Suprapubic skin (tissue), 4 donors: ENCODE data around the gene HLF. TPM values are rescaled to one million over a fixed set of nuclear protein-coding genes. Genes with fewer than 3 reads are reported as not detected.

Source experiments
- DNase-seq, 2 donors: peaks; one replicate each; pipeline ENCODE4 v3.0.0-alpha.2; 2019; ENCODE audit warnings: low spot score in 2 of 2
- H3K27ac ChIP-seq: fragments of 200-600 bp; sonication (generic); one replicate; pipeline ENCODE4 v1.5.1; 2019
- H3K27me3 ChIP-seq: fragments of 200-600 bp; sonication (generic); one replicate; pipeline ENCODE4 v1.5.1; 2019
- H3K36me3 ChIP-seq: fragments of 200-600 bp; sonication (generic); one replicate; pipeline ENCODE4 v1.5.1; 2019
- H3K4me1 ChIP-seq: fragments of 200-600 bp; sonication (generic); one replicate; pipeline ENCODE4 v1.5.1; 2019
- H3K4me3 ChIP-seq: fragments of 200-600 bp; sonication (generic); one replicate; pipeline ENCODE4 v1.5.1; 2019; ENCODE audit warnings: mild to moderate bottlenecking
- H3K9me3 ChIP-seq: fragments of 200-600 bp; sonication (generic); one replicate; pipeline ENCODE4 v1.5.1; 2019
- CTCF ChIP-seq, 2 donors: fragments of 200-600 bp in 1 of 2; fragments of 450-650 bp in 1 of 2; sonication (generic) in 1 of 2; IDR thresholded peaks; one replicate each; pipeline ENCODE4 v1.5.1; 2016 to 2019; ENCODE audit warnings: antibody characterized with exemption in 2 of 2, mild to moderate bottlenecking in 1 of 2, moderate library complexity in 1 of 2
- EP300 ChIP-seq: sonication (generic); formaldehyde crosslinking; IDR thresholded peaks from one replicate; pipeline ENCODE4 v1.6.1; 2017; ENCODE audit warnings: antibody characterized with exemption
- POLR2A ChIP-seq, 2 donors: fragments of 450-650 bp; IDR thresholded peaks; one replicate each; pipeline ENCODE4 v1.6.1; 2017; ENCODE audit warnings: antibody characterized with exemption in 2 of 2, mild to moderate bottlenecking in 2 of 2, moderate library complexity in 2 of 2
- POLR2AphosphoS5 ChIP-seq, 3 donors: sonication (generic); formaldehyde crosslinking; IDR thresholded peaks; one replicate each; pipeline ENCODE4 v1.6.1; 2017; ENCODE audit warnings: antibody characterized with exemption in 3 of 3
- WGBS: methylation state at CpG from one replicate; pipeline ENCODE4 v1.1.5; 2018; 5-methylcytosine and 5-hydroxymethylcytosine counted together
- total RNA-seq, 4 donors: library from RNA; depleted of rRNA; stranded (reverse); fragments of >200 nt; gene quantifications; one replicate each; pipeline ENCODE4 v1.1.0, GENCODE V29; 2016

HLF gene
- total RNA-seq, 4 donors from 2014 or later, result 26.2 to 41.8 (median 36.5) TPM

GRCh38 chr17:55259684-55260111 is 5.1 kb upstream of the HLF start:
- WGBS, result 59% methylated on average over 4 of the region's 4 CpGs
- peaks cover 22% of the 10 kb centered on the region for H3K4me1 ChIP-seq
- H3K36me3 ChIP-seq, result no peaks in the 10 kb centered on the region
- no peak for DNase-seq
- H3K27ac ChIP-seq, result peak overlapping the region; percentile 24
- no peak for TF ChIP-seq POLR2A (IDR thresholded peaks at IDR 0.05)
- no peak for TF ChIP-seq EP300
- no peak for TF ChIP-seq POLR2AphosphoS5 (IDR thresholded peaks at IDR 0.05)
- no peak for TF ChIP-seq CTCF (IDR thresholded peaks at IDR 0.05)
- H3K4me3 ChIP-seq, result no peak overlapping the region
- H3K9me3 ChIP-seq, result no peaks in the 10 kb centered on the region
- H3K27me3 ChIP-seq, result no peaks in the 10 kb centered on the region

DNA sequence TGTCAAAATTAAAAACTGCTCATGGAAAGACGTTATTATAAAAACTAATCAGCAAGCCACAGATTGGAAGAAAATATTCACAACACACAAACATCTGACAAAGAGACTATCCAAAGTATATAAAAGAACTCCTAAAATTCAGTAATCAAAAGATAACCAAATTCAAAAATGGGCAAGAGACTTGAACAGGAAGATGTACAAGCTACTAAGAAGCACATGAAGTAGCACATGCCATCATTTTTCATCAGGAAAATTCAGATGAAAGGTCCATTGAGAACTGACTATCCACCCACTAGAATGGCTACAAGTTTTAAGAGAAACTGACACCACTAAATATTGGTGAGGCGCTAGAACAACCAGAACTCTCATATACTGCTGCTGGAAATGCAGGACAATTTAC is 3.4 kb upstream of the HLF start:
- H3K4me3 ChIP-seq, result no peak overlapping the region
- no peaks in the 10 kb centered on the region for H3K9me3 ChIP-seq
- WGBS, result 95% methylated on average over 2 of the region's 2 CpGs
- H3K36me3 ChIP-seq, result no peaks in the 10 kb centered on the region
- no peak overlapping the region for H3K27ac ChIP-seq
- no peaks in the 10 kb centered on the region for H3K27me3 ChIP-seq
- no peak for TF ChIP-seq CTCF (IDR thresholded peaks at IDR 0.05)
- peaks cover 33% of the 10 kb centered on the region for H3K4me1 ChIP-seq
- DNase-seq, result no peak

DNA sequence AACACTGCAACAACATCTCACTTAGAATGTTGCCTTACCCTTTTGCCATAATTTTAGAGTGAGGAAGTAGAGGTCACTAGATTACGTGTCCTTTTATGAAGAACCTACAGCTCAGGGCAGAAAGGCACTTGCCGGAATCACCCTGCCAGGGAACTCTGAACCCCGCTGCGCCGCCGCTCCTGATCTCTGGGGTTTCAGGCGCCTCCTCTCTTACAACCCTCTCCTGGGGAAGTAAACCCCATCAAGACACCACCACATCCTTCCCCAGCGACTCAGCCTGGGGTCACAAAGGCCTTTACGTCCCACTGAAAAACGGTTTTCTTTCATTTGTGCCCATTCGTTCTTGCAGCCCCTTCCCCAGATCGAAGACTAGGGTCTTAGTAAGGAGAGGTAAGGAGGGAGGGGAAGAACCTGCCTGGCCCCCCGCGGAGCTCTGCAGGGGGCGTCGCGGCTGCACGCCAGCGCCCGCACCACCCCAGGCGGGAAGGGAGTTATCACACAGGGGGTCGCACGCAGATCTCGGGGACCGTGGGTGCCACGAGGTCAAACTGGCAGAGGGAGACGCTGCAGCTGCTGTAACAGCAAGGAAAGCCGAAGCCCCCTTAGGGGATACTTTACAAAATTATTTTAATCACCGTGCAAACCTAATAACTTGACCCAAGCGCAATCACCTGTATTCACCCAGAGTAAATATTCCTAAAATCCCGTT is 1.0 kb upstream of the HLF start:
- peak overlapping the region; percentile 79 for H3K4me3 ChIP-seq
- DNase-seq, result no peak
- H3K36me3 ChIP-seq, result no peaks in the 10 kb centered on the region
- TF ChIP-seq CTCF (IDR thresholded peaks at IDR 0.05) (no peak), POLR2AphosphoS5 (IDR thresholded peaks at IDR 0.05) (no peak), EP300 (no peak), POLR2A (IDR thresholded peaks at IDR 0.05) (no peak)
- H3K9me3 ChIP-seq, result no peaks in the 10 kb centered on the region
- H3K4me1 ChIP-seq, result peaks cover 43% of the 10 kb centered on the region
- H3K27ac ChIP-seq, result no peak overlapping the region
- H3K27me3 ChIP-seq, result no peaks in the 10 kb centered on the region
- 35% methylated on average over 26 of the region's 31 CpGs for WGBS

DNA sequence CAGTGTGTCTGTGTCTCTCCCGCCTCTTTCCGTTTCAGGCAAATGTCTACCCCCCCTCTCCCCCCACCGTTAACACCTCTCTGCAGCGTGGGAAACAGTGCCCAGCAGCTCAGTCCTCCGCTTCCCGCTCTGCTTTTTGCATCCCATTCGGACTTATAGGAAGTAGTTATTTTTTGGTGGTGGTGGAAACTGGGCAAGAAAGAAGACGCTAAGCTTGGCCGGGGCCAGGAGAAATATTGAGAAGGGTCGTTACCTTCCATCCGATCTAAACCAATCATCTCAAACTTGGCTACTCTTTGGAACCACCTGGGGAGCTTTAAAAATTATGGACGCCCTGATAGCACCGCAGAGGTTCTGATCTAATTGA is 499 bp upstream of the HLF start:
- WGBS, result 17% methylated on average over 13 of the region's 13 CpGs
- Histone ChIP-seq H3K36me3 (no peaks in the 10 kb centered on the region), H3K4me1 (peaks cover 38% of the 10 kb centered on the region), H3K9me3 (no peaks in the 10 kb centered on the region), H3K4me3 (peak overlapping the region; percentile 79), H3K27me3 (no peaks in the 10 kb centered on the region), H3K27ac (no peak overlapping the region)
- no peak for DNase-seq
- no peak for TF ChIP-seq CTCF (IDR thresholded peaks at IDR 0.05)
- no peak for TF ChIP-seq EP300
- no peak for TF ChIP-seq POLR2A (IDR thresholded peaks at IDR 0.05)
- TF ChIP-seq POLR2AphosphoS5 (IDR thresholded peaks at IDR 0.05), result no peak

- no peaks in the 10 kb centered on the region for H3K36me3 ChIP-seq
- no peak for DNase-seq
- H3K27ac ChIP-seq, result peak overlapping the region; percentile 84
- no peaks in the 10 kb centered on the region for H3K27me3 ChIP-seq
- H3K9me3 ChIP-seq, result no peaks in the 10 kb centered on the region
- H3K4me3 ChIP-seq, result peak overlapping the region; percentile 79
- no peak for TF ChIP-seq POLR2AphosphoS5 (IDR thresholded peaks at IDR 0.05)
- no peak for TF ChIP-seq EP300
- no peak for TF ChIP-seq CTCF (IDR thresholded peaks at IDR 0.05)
- no peak for TF ChIP-seq POLR2A (IDR thresholded peaks at IDR 0.05)
- WGBS, result under 1% methylated on average over 33 of the region's 52 CpGs
- peaks cover 35% of the 10 kb centered on the region for H3K4me1 ChIP-seq
These were observed 706 bp downstream of the HLF start for GRCh38 chr17:55265311-55266021.
